ENCODE data around the gene NPY1R.

Gene NPY1R

DNA sequence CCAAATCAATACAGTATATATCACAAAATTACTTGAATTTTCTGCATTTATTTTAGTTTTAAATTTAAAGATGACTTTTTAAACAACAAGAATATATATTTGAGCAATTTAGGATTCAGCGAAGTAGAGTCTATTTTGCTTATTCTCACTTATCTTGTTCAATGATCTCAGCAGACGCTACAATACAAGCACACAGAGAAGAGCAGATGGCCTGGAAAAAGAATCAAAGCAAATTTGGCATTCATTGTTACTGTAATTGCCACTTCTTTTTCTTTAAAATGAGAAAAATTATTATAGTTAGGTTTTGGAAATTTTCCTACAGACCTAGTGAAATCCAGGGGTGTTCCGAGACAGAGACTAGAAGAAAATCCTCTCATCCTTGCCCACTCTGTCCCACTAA is 57.5 kb downstream of the NPY1R start:
- DNase-seq: no peak
